Measurements from ENCODE around the gene HAGHL.

DNA sequence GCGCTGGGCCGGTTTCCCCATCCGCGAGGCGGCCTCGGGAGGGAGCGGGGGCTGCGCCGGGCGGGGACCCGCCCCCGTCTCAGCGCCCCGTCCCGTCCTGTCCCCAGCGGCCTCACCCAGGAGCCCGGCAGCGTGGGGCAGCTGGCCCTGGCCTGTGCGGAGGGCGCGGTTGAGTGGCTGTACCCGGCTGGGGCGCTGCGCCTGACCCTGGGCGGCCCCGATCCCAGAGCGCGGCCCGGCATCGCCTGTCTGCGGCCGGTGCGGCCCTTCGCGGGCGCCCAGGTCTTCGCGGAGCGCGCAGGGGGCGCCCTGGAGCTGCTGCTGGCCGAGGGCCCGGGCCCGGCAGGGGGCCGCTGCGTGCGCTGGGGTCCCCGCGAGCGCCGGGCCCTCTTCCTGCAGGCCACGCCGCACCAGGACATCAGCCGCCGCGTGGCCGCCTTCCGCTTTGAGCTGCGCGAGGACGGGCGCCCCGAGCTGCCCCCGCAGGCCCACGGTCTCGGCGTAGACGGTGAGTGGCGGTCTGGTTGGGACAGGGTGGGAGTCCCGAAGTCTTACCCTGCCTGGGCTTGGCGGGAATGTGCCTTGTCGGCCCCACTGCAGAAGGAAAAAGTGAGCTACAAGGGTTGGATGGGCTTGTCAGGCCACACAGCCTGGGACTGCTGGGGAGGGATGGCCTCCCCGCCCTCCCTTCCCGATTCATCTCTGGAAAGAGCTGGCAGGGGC lies 11.3 kb upstream of the HAGHL start:
- no peak for TF ChIP-seq POLR2AphosphoS5 (IDR thresholded peaks at IDR 0.05)
- TF ChIP-seq, protein P1, sequence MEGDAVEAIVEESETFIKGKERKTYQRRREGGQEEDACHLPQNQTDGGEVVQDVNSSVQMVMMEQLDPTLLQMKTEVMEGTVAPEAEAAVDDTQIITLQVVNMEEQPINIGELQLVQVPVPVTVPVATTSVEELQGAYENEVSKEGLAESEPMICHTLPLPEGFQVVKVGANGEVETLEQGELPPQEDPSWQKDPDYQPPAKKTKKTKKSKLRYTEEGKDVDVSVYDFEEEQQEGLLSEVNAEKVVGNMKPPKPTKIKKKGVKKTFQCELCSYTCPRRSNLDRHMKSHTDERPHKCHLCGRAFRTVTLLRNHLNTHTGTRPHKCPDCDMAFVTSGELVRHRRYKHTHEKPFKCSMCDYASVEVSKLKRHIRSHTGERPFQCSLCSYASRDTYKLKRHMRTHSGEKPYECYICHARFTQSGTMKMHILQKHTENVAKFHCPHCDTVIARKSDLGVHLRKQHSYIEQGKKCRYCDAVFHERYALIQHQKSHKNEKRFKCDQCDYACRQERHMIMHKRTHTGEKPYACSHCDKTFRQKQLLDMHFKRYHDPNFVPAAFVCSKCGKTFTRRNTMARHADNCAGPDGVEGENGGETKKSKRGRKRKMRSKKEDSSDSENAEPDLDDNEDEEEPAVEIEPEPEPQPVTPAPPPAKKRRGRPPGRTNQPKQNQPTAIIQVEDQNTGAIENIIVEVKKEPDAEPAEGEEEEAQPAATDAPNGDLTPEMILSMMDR (IDR thresholded peaks at IDR 0.05): no peak
- TF ChIP-seq EP300 (IDR thresholded peaks at IDR 0.05): no peak
- TF ChIP-seq POLR2A (IDR thresholded peaks at IDR 0.05): no peak
